AG04450 (cell line): ENCODE data around the gene KLHL28. TPM values are rescaled to one million over a fixed set of nuclear protein-coding genes. Genes with fewer than 3 reads are reported as not detected.

Experiments used
- CTCF ChIA-PET: fragments of 300-600, 350-600 bp; formaldehyde crosslinking; extraction: SDS; loops from one replicate; lab custom pipeline; 2022; ENCODE audit warnings: antibody characterized with exemption, inconsistent platforms; lab: Charles Lee
- POLR2A ChIA-PET: fragments of 350-600 bp; formaldehyde crosslinking; extraction: SDS; loops from one replicate; lab custom pipeline; 2021; ENCODE audit warnings: antibody characterized with exemption, inconsistent platforms; lab: Yijun Ruan, JAX
- DNase-seq: peaks from one replicate; pipeline ENCODE4 v3.0.0-alpha.2; 2011; ENCODE audit warnings: low read depth, low spot score
- H3K27ac ChIP-seq: one replicate; pipeline ENCODE4 v1.5.1; 2012; ENCODE audit warnings: low read depth, low read length, control low read depth
- H3K27me3 ChIP-seq: one replicate; pipeline ENCODE4 v1.6.0; 2012; ENCODE audit warnings: low read length; ENCODE audit not compliant: control insufficient read depth, insufficient read depth
- H3K4me3 ChIP-seq: 2 replicates; pipeline ENCODE4 v1.5.1; 2011; ENCODE audit warnings: mild to moderate bottlenecking, low read depth, low read length, control low read depth
- H3K9me3 ChIP-seq: 2 replicates; pipeline ENCODE4 v1.5.1; 2012; ENCODE audit warnings: low read length; ENCODE audit not compliant: control insufficient read depth, insufficient read depth
- CTCF ChIP-seq: IDR thresholded peaks from 2 replicates; pipeline ENCODE4 v1.5.1; 2011; ENCODE audit warnings: low read depth, low read length, control low read depth, inconsistent platforms
- polyA plus RNA-seq: library from polyadenylated mRNA; depleted of rRNA; stranded (reverse); fragments of >200 nt; gene quantifications from 2 replicates; pipeline ENCODE4 v1.2.3, GENCODE V29; 2011

The KLHL28 gene
- polyA plus RNA-seq, 1 experiment: 5.9 TPM

DNA sequence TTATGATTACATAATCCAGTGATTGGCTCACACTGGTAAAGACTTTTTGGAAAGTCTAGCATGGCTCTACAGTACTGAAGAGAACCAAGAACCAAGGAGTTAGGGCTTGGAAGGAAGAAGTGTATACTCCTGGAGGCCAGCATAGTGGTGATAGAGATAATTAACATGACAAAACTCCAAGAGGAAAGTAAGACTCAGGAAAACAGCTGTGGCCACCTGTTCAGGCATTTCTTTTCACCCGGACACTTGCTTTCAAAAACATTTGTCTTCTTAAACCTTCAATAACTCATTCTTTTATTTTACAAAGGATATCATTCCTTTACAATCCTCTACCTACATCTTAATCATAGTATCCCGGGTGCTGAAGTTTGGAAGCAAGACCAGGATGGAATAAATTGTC, 50.9 kb downstream of the KLHL28 start:
- no peak for DNase-seq
- Histone ChIP-seq H3K9me3 (peaks cover 5% of the 10 kb centered on the region; the same call in 1 of the 2 replicates), H3K27ac (no peak overlapping the region), H3K27me3 (peaks cover 5% of the 10 kb centered on the region), H3K4me3 (no peak overlapping the region)
- TF ChIP-seq CTCF: no peak
- ChIA-PET POLR2A (no interaction called here), CTCF (interaction anchor here (1.0 kb wide), 1 partner anchor 358 kb away, joined by 3 read pairs; no protein-coding TSS in a partner anchor)

DNA sequence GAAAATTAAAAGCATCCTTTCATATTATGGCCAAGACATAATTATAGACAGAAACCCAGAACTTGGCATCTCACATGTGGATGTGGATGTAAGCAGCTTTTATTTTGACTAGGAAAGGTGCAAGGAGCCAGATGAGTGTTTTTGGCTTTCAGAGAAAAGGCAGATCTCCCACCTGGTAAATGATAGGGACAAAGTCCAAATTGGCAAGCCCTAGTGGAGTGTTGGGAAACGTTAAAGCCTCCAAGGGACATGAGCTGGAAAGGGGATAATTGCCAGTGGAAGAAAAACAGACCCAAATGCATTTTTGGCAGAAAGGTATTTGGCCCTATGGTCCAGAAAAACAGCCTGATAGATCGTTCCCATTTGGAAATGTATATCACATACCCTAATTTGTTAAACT, 60.1 kb downstream of the KLHL28 start:
- CTCF ChIA-PET: interaction anchor here (0.6 kb wide), 1 partner anchor 366 kb away, joined by 3 read pairs; no protein-coding TSS in a partner anchor
- no peak overlapping the region for H3K4me3 ChIP-seq
- DNase-seq: no peak
- no peaks in the 10 kb centered on the region for H3K9me3 ChIP-seq
- H3K27me3 ChIP-seq: no peaks in the 10 kb centered on the region
- POLR2A ChIA-PET: no interaction called here
- no peak for TF ChIP-seq CTCF
- no peak overlapping the region for H3K27ac ChIP-seq

- Histone ChIP-seq H3K4me3 (peak overlapping the region; percentile 78), H3K27ac (no peak overlapping the region), H3K9me3 (no peaks in the 10 kb centered on the region), H3K27me3 (no peaks in the 10 kb centered on the region)
- no peak for TF ChIP-seq CTCF
- DNase-seq: no peak
- POLR2A ChIA-PET: no interaction called here
- CTCF ChIA-PET: interaction anchor here (1.9 kb wide), 1 partner anchor 15 kb away, joined by 7 read pairs; no protein-coding TSS in a partner anchor
Observed at GRCh38 chr14:44898551-44898950, 63.2 kb downstream of the KLHL28 start.

DNA sequence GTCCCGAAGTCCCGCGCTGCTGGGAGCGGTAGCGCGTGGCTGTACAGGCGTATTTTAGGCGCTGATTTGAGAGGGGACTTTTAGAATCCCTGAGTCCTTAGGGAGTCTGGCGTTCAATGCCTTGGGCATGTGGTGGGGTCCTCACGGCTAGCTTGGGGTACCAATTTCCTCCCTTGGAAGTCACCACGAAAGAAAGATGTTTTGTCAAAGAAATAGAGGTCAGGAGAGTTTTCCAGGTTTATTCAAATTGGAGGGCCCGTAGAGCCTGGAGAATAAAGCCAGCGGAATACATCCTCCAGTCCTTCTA, 63.9 kb downstream of the KLHL28 start:
- H3K4me3 ChIP-seq: peak overlapping the region; percentile 78
- no peak for TF ChIP-seq CTCF
- no peak for DNase-seq
- H3K9me3 ChIP-seq: no peaks in the 10 kb centered on the region
- peak overlapping the region; percentile 59 for H3K27ac ChIP-seq
- ChIA-PET CTCF (no interaction called here), POLR2A (no interaction called here)
- H3K27me3 ChIP-seq: no peaks in the 10 kb centered on the region

GRCh38 chr14:44897041-44897844, 64.5 kb downstream of the KLHL28 start:
- H3K9me3 ChIP-seq: no peaks in the 10 kb centered on the region
- no peak for TF ChIP-seq CTCF
- peak overlapping the region; percentile 96 for H3K27ac ChIP-seq
- H3K27me3 ChIP-seq: no peaks in the 10 kb centered on the region
- DNase-seq: peak; percentile 91
- peak overlapping the region; percentile 78 for H3K4me3 ChIP-seq
- ChIA-PET POLR2A (interaction anchor here (0.6 to 1.1 kb wide), 4 partner anchors 64 to 1206 kb away, joined by 3 to 5 read pairs (median 4); partner anchors contain the start of genes KLHL28 and TOGARAM1), CTCF (interaction anchor here (0.6 to 2.8 kb wide), 4 partner anchors 51 to 371 kb away, joined by 3 to 8 read pairs (median 3); no protein-coding TSS in a partner anchor)
